HG03558 (cell line): ENCODE results near the gene FAM24B.
"Not testable (repeated sequence)": the region's sequence is repeated elsewhere in the genome, so short reads cannot be mapped to it uniquely, and the experiment has no call there.

Experiments
- ATAC-seq: cut with Tn5 transposase; IDR thresholded peaks from one replicate; pipeline ENCODE4 v1.9.1; 2021; ENCODE audit warnings: moderate number of reproducible peaks; ENCODE audit not compliant: unreplicated experiment; ENCODE audit errors: extremely low read depth

Gene FAM24B

DNA sequence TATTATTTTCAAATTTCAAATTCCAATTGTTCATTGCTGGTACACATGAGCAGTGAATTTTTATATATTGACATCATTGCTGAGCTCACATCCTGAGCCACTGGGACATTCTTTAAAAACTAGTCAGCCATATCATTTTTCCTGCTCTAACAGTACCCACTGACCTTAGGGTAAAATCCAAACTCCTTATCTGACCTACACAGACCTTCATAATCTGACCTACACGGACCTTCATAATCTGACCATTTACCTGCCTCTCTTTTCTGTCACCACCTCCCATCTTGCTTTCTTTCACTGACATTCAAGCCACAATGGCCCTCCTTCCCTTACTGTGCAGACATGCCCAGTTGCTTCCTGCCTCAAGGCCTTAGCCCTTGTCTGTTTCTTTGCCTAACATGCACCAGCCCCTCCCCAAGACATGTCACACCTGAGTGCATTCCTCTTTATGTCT lies 17.6 kb downstream of the FAM24B start:
- ATAC-seq, result no peak

DNA sequence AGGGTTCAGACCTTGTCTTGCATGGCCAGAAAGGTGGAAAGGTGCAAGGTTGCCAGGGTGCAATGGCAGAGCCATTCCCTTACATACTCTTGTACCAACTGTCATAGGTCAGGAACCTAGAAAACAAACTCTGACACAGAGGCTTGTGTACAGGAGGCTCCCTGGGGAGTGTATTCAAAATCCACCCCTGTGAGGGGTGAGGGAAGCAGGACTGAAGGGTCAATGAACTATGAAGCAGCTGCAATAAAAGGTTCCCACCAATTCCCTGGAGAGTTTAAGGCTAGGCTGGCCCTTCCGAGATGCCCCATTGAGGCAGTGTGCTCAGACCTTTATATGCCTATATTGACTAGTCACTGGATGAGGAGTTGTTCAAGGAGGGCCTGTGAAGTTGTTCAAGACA lies 19.9 kb downstream of the FAM24B start:
- no peak for ATAC-seq

GRCh38 chr10:122858042-122858441 lies 21.3 kb downstream of the FAM24B start:
- not testable (repeated sequence) for ATAC-seq

DNA sequence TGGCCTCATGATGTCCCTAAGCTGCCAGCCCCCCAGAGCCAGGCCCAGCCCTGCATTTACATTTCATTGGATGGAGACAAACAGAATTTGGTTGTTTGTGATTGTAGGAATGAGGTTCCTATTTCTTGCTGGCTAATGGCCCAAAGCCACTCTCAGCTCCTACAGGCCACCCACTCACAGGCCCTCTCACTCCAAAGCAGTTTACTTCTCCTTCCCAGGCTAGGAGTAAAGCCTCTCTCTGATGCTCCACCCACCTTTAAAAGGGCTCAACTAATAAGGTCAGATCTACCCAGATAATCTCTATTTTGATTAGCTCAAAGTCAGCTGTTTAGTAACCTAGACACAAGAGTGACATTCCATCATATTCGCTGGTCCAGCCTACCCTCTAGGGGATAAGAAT lies 22.5 kb downstream of the FAM24B start:
- no peak for ATAC-seq

GRCh38 chr10:122855745-122856144 lies 23.6 kb downstream of the FAM24B start:
- no peak for ATAC-seq

DNA sequence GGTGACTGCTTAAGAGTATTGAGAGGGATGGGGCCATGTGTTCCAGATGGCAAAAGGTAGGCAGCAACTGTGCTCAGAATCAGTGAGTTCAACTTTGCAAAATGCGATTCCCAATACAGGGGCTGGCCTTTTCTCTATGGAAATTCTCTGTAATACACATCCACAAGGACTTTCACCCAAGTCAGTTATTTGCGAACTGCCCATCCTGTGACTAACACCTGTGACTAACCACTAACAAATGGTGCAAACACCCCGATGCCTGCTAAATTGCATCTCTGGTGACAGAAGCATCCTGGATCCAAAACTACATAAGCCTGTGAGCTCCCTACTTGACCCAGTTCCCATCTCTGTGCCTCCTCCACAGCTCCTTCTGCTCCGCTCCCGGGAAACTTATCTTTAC lies 24.7 kb downstream of the FAM24B start:
- ATAC-seq, result no peak

DNA sequence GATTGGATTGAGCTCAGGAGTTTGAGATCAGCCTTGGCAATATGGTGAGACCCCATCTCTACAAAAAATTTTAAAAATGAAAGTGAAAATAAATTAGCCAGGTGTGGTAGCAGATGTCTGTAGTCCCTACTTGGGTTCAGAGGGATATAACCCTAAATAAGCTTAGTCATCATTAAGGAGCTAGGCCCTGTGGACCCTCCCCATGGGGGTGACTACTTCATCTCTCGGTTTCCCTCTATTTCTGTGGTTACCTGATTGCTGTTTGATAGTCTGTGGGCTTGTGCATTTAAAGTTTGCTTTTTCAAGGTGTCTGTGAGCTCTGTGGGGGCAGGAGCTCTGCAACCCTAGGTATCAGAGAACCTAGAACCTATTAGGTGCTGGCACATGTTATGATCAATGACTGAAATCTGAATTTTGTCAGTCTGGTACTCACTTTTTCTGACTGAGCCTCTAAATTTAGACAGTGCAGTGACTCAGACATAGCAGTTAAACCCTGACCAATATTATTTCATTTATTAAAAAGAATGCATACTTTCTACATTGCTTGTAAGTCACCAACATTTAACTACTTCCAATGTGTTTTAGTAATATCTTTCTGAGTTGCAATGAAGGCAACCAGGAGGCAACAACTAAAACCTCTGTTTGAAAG lies 25.6 kb downstream of the FAM24B start:
- no peak for ATAC-seq

GRCh38 chr10:122852261-122852660 lies 27.1 kb downstream of the FAM24B start:
- ATAC-seq, result no peak

DNA sequence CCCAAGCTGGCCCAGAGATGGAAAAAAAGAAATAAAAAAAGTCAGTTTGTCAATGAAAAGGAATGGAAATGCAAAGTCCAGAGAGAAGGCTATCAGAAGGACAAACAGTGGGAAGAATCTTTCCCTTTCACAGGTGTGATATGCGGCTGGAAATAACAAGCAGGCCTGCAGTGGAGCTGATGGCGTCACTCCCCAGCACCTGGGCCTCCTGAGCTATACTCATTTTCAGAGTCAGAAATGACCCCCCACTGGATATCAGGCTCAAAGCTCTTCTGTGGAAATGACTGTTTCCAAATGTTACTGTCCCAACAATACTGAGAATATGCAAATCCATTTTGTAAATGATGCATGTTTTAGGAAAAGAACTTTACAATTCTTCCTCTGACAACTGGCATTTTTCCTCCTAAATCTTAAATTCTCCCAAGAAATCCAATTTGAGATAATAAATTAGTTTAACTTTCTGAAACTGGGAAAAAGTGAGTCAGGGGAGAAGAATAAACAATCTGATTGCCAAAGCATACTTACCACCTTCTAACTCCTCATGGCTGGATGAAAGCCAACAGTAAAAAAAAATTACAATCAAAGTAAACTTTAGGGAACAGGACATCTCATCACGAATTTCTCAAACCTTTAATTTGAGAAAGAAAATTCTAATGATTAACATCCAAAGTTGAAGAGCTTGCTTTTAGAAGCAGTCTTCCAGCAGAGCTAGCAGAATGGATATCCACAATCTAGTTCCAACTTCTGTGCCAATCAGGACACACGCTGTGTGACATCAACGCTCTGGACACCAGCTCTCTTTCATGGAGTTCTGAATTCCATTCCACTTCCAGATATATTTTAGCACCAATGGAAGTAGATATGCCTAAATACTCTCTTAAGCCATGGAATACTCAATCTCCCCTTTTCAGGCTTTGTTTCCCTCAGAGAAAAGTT lies 28.4 kb downstream of the FAM24B start:
- no peak for ATAC-seq

DNA sequence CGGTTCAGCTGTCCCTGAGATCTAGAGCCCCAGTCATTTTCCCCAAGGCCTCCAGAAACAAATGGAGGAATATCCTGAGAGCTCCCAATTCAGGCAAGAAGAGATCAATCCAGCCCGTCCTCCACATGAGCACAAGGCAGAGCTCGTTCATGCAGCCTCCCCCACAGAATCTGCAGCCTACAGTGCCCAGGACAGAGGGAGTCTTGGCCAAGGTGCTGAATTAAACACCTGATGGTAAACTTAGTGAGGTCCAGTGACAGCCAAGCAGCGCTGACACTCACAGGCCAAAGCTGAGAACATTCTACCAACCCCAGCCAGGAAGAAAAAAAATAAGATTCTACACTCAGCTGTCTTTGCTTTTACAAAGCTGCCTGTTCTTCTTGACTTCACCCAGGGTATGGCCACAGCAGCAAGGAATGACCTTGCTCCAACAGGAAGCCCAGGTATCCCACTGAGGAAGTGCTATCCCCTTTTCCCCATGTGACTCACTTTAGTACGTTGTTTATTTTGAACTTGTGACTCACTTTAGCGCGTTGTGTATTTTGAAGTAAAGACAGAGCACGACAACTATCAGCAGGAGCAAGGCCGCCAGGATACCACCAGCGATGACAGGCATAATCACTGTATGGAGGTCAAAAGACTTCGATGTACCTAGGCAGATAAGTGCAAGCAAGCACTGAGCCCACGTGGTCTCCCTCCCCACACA lies 29.3 kb downstream of the FAM24B start:
- ATAC-seq, result no peak

GRCh38 chr10:122849090-122849489 lies 30.3 kb downstream of the FAM24B start:
- ATAC-seq, result no peak

DNA sequence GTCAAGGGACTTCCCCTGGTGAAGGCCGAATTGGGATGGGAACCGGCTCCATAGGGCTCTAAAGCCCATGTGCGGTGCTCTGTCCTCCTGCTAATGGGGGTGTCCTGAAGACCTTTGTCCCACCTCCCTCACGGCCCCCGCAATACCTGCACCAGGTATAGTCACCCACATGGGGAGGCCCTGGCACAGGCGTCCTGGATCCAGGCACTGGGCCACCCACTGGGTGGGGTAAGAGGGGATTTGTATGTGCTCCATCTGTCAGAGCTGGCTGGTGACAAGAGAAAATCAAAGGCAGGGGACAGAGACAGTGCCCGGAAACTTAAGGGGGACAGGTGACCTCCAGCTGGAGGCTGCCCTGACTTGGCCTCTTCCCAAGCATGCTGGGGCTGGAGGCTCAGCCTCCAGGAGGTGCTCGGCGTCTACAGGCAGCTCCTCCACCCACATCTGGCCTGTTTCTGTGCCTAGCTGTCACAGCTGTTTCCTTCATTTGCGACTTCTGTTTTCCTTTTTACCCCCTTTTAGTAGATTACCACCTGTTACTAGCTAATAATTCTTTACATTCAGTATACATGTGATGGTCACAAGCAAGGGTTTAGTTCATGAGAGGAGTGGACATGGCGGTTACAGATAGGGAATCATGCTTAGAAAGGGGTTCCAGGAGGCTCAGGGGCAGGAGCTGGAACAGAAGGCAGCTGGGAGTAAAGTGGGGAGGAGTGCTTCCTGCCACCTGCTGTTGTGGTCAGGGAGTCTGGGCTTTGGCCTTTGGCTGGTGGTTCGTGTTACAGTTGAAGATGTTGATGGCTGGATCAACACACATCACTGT lies 31.4 kb downstream of the FAM24B start:
- no peak for ATAC-seq

DNA sequence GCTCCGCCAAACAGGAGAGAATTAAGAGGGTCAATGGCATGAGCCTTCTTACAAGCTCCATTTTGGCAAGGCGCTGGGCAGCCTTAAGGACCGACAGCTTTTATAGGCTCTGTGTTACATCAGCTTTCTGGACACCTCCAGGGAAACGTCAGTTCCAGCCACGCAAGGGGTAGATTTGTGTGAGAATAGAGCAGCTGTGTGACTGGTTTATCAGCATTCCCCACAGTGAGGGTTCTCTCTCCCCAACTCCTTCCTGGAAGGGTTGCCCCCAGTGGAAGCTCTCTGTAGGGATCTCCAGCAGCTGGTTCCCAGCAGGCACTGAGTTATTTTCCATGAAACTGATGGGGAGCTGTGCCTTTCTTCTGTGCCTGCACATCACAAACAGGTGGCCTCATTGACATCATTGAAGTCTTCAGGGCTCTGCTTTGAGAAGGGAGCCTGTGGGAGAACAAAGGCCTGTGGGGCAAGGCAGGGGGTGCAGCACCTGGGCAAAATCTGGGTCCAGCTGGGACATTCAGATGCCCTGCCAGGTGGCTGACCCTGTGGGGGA lies 33.5 kb downstream of the FAM24B start, which contains the start of gene CUZD1:
CUZD1 (minus strand) TSS at position 75 of the 550 bp plus-strand sequence; CDS start at position 61, 14 bp downstream.
- no peak for ATAC-seq

DNA sequence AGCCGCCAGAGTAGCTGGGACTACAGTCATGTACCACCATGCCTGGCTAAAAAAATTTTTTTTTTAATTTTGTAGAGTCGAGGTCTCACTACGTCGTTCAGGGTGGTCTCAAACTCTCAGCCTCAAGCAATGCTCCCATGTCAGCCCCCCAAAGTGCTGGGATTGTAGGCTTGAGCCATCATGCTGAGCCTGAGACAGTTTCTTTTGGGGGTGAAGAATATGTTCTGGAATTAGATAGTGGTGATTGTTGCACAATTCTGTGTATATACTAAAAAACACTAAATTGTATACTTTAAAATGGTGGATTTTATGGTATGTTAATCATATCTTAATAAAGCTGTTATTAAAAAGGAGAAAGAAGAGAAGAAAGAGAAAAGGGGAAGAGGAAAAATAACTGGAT lies 35.2 kb downstream of the FAM24B start:
- no peak for ATAC-seq

DNA sequence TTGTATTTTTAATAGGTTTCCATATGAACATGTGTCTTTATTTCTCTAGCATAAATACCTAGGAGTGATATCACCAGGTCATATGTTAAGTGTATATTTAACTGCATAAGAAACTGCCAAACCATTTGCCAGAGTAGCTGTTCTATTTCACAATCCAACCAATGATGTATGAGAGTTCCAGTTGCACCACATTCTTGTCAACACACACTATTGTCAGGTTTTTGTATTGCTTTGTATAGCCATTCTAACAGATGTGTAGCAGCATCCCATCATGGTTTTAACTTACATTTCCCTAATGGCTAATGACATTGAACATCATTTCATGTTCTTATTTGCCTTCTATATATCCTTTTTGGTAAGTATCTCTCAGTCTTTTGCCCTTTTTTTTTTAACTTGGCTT lies 37.8 kb downstream of the FAM24B start:
- no peak for ATAC-seq

GRCh38 chr10:122839505-122839904 lies 39.9 kb downstream of the FAM24B start:
- ATAC-seq, result no peak

- ATAC-seq, result no peak
These were observed 40.5 kb downstream of the FAM24B start for GRCh38 chr10:122838880-122839279.

DNA sequence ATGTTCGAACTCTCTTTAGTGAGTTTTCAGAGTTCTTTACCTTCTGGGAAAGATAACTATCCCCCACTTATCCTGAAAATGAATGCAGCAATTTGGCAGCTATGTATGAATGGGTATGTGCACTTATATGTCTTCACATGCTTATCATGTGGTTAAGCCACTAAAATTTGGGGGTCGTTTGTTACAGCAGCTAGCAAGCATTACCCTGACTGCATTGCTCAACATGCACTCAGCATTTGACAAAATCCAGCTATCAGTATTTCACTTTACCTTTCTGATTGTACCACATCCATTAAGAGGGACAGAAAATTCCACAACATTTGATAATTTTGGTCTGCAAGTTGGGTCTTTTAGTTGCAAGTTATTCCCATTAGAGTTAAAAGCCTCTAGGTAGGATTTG lies 43.5 kb downstream of the FAM24B start:
- ATAC-seq, result no peak

- no peak for ATAC-seq
These were observed 48.4 kb downstream of the FAM24B start for GRCh38 chr10:122830965-122831353.
